22Rv1 (cell line): ENCODE results near the gene SLC12A2.

Source experiments
- H3K27ac ChIP-seq: fragments of 450-650 bp; 2 replicates; pipeline ENCODE4 v1.5.1; 2017
- ZFX ChIP-seq: fragments of 450-650 bp; IDR thresholded peaks from 2 replicates; pipeline ENCODE4 v1.6.1; 2017; ENCODE audit warnings: antibody characterized with exemption, borderline replicate concordance
- TF ChIP-seq, protein P1 (sequence below): fragments of 450-650 bp; IDR thresholded peaks from 2 replicates; pipeline ENCODE4 v1.5.1; 2017; ENCODE audit warnings: mild to moderate bottlenecking

Gene SLC12A2

DNA sequence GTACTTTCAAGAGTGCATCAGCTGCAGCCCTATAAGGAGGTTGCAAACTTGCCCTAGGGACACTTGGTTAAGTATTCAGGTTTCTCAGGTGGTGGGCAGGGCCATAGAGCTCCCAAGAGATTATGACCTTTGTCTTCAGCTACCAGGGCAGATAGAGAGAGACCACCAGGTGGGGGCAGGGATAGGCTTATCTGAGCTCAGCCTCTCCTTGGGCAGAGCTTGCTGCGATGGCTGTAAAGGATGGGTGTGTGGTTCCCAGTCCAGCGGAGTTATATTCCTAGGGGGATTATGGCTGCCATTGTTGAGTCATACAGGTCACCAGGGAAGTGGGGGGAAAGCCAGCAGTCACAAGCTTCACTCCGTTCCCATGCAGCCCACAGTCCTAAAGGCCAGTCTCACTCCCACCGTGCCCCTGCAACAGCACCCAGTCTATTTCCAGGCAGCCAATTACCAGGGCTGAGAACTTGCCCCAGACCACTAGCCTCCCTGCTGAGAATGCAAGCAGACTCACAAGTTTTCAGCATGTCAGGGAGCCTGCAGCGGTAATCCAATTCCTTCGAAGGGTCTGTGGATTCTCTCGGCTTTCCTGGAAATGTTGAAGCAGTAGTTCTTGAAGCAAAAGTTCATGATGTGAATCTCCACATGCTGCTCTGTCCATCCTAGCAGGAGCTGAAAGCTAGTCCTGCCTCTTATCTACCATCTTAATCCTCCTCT is 151.5 kb downstream of the SLC12A2 start:
- no peak for TF ChIP-seq ZFX
- TF ChIP-seq, protein P1, sequence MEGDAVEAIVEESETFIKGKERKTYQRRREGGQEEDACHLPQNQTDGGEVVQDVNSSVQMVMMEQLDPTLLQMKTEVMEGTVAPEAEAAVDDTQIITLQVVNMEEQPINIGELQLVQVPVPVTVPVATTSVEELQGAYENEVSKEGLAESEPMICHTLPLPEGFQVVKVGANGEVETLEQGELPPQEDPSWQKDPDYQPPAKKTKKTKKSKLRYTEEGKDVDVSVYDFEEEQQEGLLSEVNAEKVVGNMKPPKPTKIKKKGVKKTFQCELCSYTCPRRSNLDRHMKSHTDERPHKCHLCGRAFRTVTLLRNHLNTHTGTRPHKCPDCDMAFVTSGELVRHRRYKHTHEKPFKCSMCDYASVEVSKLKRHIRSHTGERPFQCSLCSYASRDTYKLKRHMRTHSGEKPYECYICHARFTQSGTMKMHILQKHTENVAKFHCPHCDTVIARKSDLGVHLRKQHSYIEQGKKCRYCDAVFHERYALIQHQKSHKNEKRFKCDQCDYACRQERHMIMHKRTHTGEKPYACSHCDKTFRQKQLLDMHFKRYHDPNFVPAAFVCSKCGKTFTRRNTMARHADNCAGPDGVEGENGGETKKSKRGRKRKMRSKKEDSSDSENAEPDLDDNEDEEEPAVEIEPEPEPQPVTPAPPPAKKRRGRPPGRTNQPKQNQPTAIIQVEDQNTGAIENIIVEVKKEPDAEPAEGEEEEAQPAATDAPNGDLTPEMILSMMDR = no peak
- no peak overlapping the region for H3K27ac ChIP-seq

DNA sequence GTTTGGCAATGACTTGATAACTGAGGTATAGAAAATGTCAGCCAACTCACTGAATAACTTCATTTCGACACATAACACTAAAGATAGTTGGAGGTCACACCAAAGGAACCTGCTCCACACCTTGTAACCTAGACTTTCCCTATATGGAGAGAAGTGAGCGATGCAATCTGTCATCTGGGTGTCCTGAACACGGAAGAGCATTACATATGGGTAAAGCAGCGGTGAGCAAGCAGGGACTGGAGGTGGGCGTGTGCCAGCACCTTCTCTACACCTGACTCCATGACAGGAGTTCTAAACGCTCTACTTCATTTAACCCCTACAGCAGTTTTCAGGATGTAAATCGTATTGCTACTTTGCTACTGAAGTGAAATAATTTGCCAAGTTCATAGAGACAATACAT is 152.8 kb downstream of the SLC12A2 start:
- TF ChIP-seq ZFX = no peak
- TF ChIP-seq, protein P1 = no peak
- no peak overlapping the region for H3K27ac ChIP-seq

DNA sequence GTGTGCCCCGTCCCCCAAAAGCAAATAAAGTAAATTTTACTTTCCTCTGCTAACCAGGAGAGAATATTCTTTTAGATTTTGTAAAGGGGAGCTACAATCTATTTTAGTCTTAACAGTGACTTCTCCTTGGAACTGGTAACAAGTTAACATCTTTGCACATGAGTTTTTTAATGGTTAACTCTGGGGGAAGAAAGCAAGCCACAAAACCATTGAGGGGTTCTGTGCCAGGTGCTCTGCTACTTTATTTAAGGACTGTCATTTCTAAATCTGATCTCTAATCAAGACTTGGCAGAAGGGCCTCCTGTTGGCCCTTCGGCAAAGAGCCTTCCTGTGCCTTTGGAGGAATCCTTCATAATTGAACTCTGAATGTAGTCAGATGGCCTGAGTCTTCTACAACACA is 153.4 kb downstream of the SLC12A2 start:
- TF ChIP-seq, protein P1 = no peak
- TF ChIP-seq ZFX = no peak

DNA sequence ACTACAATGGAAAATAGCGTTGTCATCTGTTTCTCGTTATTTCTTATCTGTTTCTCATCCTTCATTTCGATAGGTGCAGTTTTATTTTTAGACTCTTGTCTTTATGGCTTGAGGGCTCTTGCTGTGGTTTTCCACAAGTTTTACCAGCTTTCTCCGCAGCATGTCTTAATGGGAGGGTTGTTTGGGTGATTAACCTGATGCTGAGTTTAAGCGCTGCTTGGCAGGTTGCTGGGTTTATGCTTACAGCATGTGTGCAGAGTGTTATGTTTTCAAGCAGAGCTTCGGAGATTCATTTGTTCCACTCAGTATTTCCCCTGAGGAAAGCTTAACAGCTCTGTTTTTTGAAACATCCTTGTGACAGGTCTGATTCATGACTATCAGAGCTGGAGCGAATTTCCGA is 154.0 kb downstream of the SLC12A2 start:
- TF ChIP-seq, protein P1 = no peak
- TF ChIP-seq ZFX = no peak
- no peak overlapping the region for H3K27ac ChIP-seq

More for the DNA sequence above, 153.4 kb downstream of the SLC12A2 start:
- no peak overlapping the region for H3K27ac ChIP-seq
